Peyer's patch (tissue), 4 donors: Measurements from ENCODE around the gene ITGB6. TPM values are rescaled to one million over a fixed set of nuclear protein-coding genes. Genes with fewer than 3 reads are reported as not detected.

Experiments used
- DNase-seq, 3 donors: peaks; one replicate each; pipeline ENCODE4 v3.0.0-alpha.2; 2017 to 2019
- H3K27ac ChIP-seq, 4 donors: fragments of 200-600 bp; sonication (generic); one replicate each; pipeline ENCODE4 v1.5.1; 2016 to 2019
- H3K27me3 ChIP-seq, 2 donors: fragments of 200-600 bp; sonication (generic); one replicate each; pipeline ENCODE4 v1.5.1; 2019
- H3K36me3 ChIP-seq, 3 donors: fragments of 200-600 bp; sonication (generic); one replicate each; pipeline ENCODE4 v1.5.1; 2016 to 2019
- H3K4me1 ChIP-seq, 4 donors: fragments of 200-600 bp; sonication (generic); one replicate each; pipeline ENCODE4 v1.5.1; 2016 to 2019
- H3K4me3 ChIP-seq, 4 donors: fragments of 200-600 bp; sonication (generic); 1 replicate in 3 of 4; 2 replicates in 1 of 4; pipeline ENCODE4 v1.5.1; 2016 to 2019; ENCODE audit warnings: mild to moderate bottlenecking in 1 of 4
- H3K9me3 ChIP-seq, 4 donors: fragments of 200-600 bp; sonication (generic); one replicate each; pipeline ENCODE4 v1.5.1; 2016 to 2019; ENCODE audit warnings: mild to moderate bottlenecking in 1 of 4
- CTCF ChIP-seq, 6 experiments: fragments of 450-650 bp in 4 of 6; fragments of 200-600 bp in 2 of 6; sonication (generic) in 1 of 6; IDR thresholded peaks; one replicate each; pipeline ENCODE4 v1.5.1; 2017 to 2019; ENCODE audit warnings: antibody characterized with exemption in 6 of 6, mild to moderate bottlenecking in 3 of 6, moderate library complexity in 1 of 6
- POLR2A ChIP-seq, 2 donors: fragments of 450-650 bp; IDR thresholded peaks; one replicate each; pipeline ENCODE4 v1.5.1; 2017; ENCODE audit warnings: antibody characterized with exemption in 2 of 2, mild to moderate bottlenecking in 2 of 2, moderate library complexity in 2 of 2
- total RNA-seq, 4 donors: library from RNA; depleted of rRNA; stranded (reverse); fragments of >200 nt; gene quantifications; one replicate each; pipeline ENCODE4 v1.1.0, GENCODE V29; 2016

The ITGB6 gene
- total RNA-seq, 4 donors from 2014 or later, result 9.9 to 21.5 (median 15.3) TPM

- Histone ChIP-seq H3K36me3 (no peaks in the 10 kb centered on the region), H3K4me3 (no peak overlapping the region), H3K4me1 (peaks cover 0 to 40% (median 9%) of the 10 kb centered on the region in 4 donors), H3K27ac (peak overlapping the region in 2 of 4 donors; percentile 76 to 81), H3K9me3 (no peaks in the 10 kb centered on the region), H3K27me3 (no peaks in the 10 kb centered on the region)
- DNase-seq, result no peak
- TF ChIP-seq CTCF (IDR thresholded peaks at IDR 0.05) (no peak), POLR2A (IDR thresholded peaks at IDR 0.05) (no peak)
These were observed 9.4 kb upstream of the ITGB6 start for GRCh38 chr2:160209516-160209856.

GRCh38 chr2:160208655-160209515, 8.8 kb upstream of the ITGB6 start:
- TF ChIP-seq CTCF (IDR thresholded peaks at IDR 0.05) (no peak), POLR2A (IDR thresholded peaks at IDR 0.05) (no peak)
- no peak overlapping the region for H3K4me3 ChIP-seq
- DNase-seq, result no peak
- no peaks in the 10 kb centered on the region for H3K9me3 ChIP-seq
- no peaks in the 10 kb centered on the region for H3K27me3 ChIP-seq
- peak overlapping the region in 3 of 4 donors; percentile 61 to 81 (median 76) for H3K27ac ChIP-seq
- no peaks in the 10 kb centered on the region for H3K36me3 ChIP-seq
- H3K4me1 ChIP-seq, result peaks cover 0 to 40% (median 9%) of the 10 kb centered on the region in 4 donors

GRCh38 chr2:160207804-160208654, 8.0 kb upstream of the ITGB6 start:
- Histone ChIP-seq H3K4me3 (no peak overlapping the region), H3K4me1 (peaks cover 0 to 40% (median 9%) of the 10 kb centered on the region in 4 donors), H3K9me3 (no peaks in the 10 kb centered on the region), H3K36me3 (no peaks in the 10 kb centered on the region), H3K27me3 (no peaks in the 10 kb centered on the region), H3K27ac (peak overlapping the region in 3 of 4 donors; percentile 61 to 81 (median 76))
- DNase-seq, result peak in 2 of 3 donors; percentile 88 to 92
- TF ChIP-seq CTCF (IDR thresholded peaks at IDR 0.05) (peak in 1 of 6 experiments; percentile 3), POLR2A (IDR thresholded peaks at IDR 0.05) (peak in 1 of 2 donors; percentile 41)

GRCh38 chr2:160207271-160207670, 7.2 kb upstream of the ITGB6 start:
- H3K9me3 ChIP-seq, result no peaks in the 10 kb centered on the region
- no peak overlapping the region for H3K4me3 ChIP-seq
- H3K36me3 ChIP-seq, result no peaks in the 10 kb centered on the region
- TF ChIP-seq POLR2A (IDR thresholded peaks at IDR 0.05) (no peak), CTCF (IDR thresholded peaks at IDR 0.05) (no peak)
- no peaks in the 10 kb centered on the region for H3K27me3 ChIP-seq
- peaks cover 0 to 40% (median 9%) of the 10 kb centered on the region in 4 donors for H3K4me1 ChIP-seq
- DNase-seq, result no peak
- peak overlapping the region in 3 of 4 donors; percentile 61 to 81 (median 76) for H3K27ac ChIP-seq

- H3K27ac ChIP-seq, result peak overlapping the region in 2 of 4 donors; percentile 16 to 76
- TF ChIP-seq CTCF (IDR thresholded peaks at IDR 0.05), result no peak
- no peak for TF ChIP-seq POLR2A (IDR thresholded peaks at IDR 0.05)
These were observed 6.4 kb upstream of the ITGB6 start for GRCh38 chr2:160206436-160206835.

More at GRCh38 chr2:160206436-160206835, 6.4 kb upstream of the ITGB6 start:
- Histone ChIP-seq H3K9me3 (no peaks in the 10 kb centered on the region), H3K4me1 (peaks cover 0 to 40% (median 9%) of the 10 kb centered on the region in 4 donors), H3K27me3 (no peaks in the 10 kb centered on the region), H3K4me3 (no peak overlapping the region), H3K36me3 (no peaks in the 10 kb centered on the region)
- no peak for DNase-seq
